GM12878 (cell line): Measurements from ENCODE around the gene BMERB1. TPM values are rescaled to one million over a fixed set of nuclear protein-coding genes. Genes with fewer than 3 reads are reported as not detected.

Source experiments
- ATAC-seq: fragments of 200-7000 bp; cut with Tn5 transposase; 3 replicates; pipeline ENCODE4 v1.9.1; 2020; ENCODE audit warnings: mild to moderate bottlenecking, moderate library complexity
- BruUV-seq: library from RNA; stranded (reverse); fragments of 400-500 nt; replicated peaks from 2 replicates; lab custom pipeline; 2021; lab: Mats Ljungman, UMichigan
- CTCF ChIA-PET: fragments of 300-600 bp; sonication (Branson Sonifier 250); formaldehyde crosslinking; extraction: SDS; loops from one replicate; lab custom pipeline; 2021; ENCODE audit warnings: inconsistent platforms; lab: Yijun Ruan, JAX
- POLR2A ChIA-PET: fragments of 350-600 bp; formaldehyde crosslinking; extraction: SDS; loops from one replicate; lab custom pipeline; 2021; ENCODE audit warnings: inconsistent platforms; lab: Charles Lee
- RAD21 ChIA-PET: fragments of 300-600 bp; sonication (Branson Sonifier 250); formaldehyde crosslinking; loops from one replicate; lab custom pipeline; 2023; ENCODE audit warnings: antibody characterized with exemption; ENCODE audit not compliant: unreplicated experiment; lab: Charles Lee
- SMC1A ChIA-PET: fragments of 300-600 bp; sonication (Branson Sonifier 250); formaldehyde crosslinking; loops from one replicate; lab custom pipeline; 2023; ENCODE audit not compliant: unreplicated experiment, uncharacterized antibody; lab: Charles Lee
- DNase-seq: peaks from one replicate; pipeline ENCODE4 v3.0.0-alpha.2; 2011; ENCODE audit warnings: low read depth, low spot score
- FAIRE-seq: peaks from 3 replicates; lab custom pipeline; 2011; peaks lifted over from hg19 to GRCh38; lab: Jason Lieb, UNC
- H2AFZ ChIP-seq: 2 replicates; pipeline ENCODE4 v1.6.0; 2011; ENCODE audit warnings: low read depth, low read length, control low read depth; ENCODE audit not compliant: control insufficient read depth
- H3K27ac ChIP-seq: 2 replicates; pipeline ENCODE4 v1.5.1; 2011; ENCODE audit warnings: control low read depth; ENCODE audit not compliant: control insufficient read depth, insufficient read depth
- H3K27me3 ChIP-seq, 2 experiments: replicated peaks in 1 of 2; 2 replicates each; pipeline versions ENCODE4 v1.6.0 to v1.6.1; 2011; ENCODE audit warnings: low read length in 1 of 2; ENCODE audit not compliant: control insufficient read depth in 2 of 2, insufficient read depth in 2 of 2
- H3K36me3 ChIP-seq, 2 experiments: 2 replicates each; pipeline ENCODE4 v1.5.1; 2011; ENCODE audit warnings: low read length in 1 of 2; ENCODE audit not compliant: control insufficient read depth in 2 of 2, insufficient read depth in 2 of 2
- H3K4me1 ChIP-seq: 2 replicates; pipeline ENCODE4 v1.6.1; 2011; ENCODE audit warnings: mild to moderate bottlenecking, low read length, moderate library complexity, mixed read lengths; ENCODE audit not compliant: control insufficient read depth, insufficient read depth
- H3K4me2 ChIP-seq: 2 replicates; pipeline ENCODE4 v1.6.0; 2011; ENCODE audit warnings: control low read depth; ENCODE audit not compliant: control insufficient read depth, insufficient read depth
- H3K4me3 ChIP-seq: fragments of 200-600 bp; sonication (generic); 2 replicates; pipeline ENCODE4 v1.5.1; 2016
- H3K79me2 ChIP-seq: 2 replicates; pipeline ENCODE4 v1.6.0; 2011; ENCODE audit warnings: low read length; ENCODE audit not compliant: control insufficient read depth, insufficient read depth
- H3K9ac ChIP-seq: 2 replicates; pipeline ENCODE4 v1.8.0; 2011; ENCODE audit warnings: low read length, control low read depth, mixed read lengths; ENCODE audit not compliant: control insufficient read depth, insufficient read depth
- H3K9me3 ChIP-seq: replicated peaks from 3 replicates; pipeline ENCODE4 v1.5.1; 2011; ENCODE audit warnings: mild to moderate bottlenecking, low read length; ENCODE audit not compliant: control insufficient read depth, insufficient read depth
- H4K20me1 ChIP-seq: 2 replicates; pipeline ENCODE4 v1.6.0; 2011; ENCODE audit not compliant: control insufficient read depth, insufficient read depth
- BACH1 ChIP-seq: fragments of 450-650 bp; IDR thresholded peaks from 2 replicates; pipeline ENCODE4 v1.6.1; 2017; ENCODE audit warnings: mild to moderate bottlenecking, borderline replicate concordance
- BCLAF1 ChIP-seq: fragments of 450-650 bp; IDR thresholded peaks from 2 replicates; pipeline ENCODE4 v1.6.1; 2017; ENCODE audit warnings: antibody characterized with exemption, mild to moderate bottlenecking, moderate library complexity
- ETV6 ChIP-seq, 2 experiments: fragments of 450-650 bp in 1 of 2; IDR thresholded peaks in 1 of 2; conservative IDR thresholded peaks in 1 of 2; 2 replicates each; pipeline ENCODE4 v1.6.1; 2014; ENCODE audit warnings: antibody characterized with exemption in 1 of 2, borderline replicate concordance in 1 of 2, low read depth in 1 of 2, mild to moderate bottlenecking in 1 of 2, moderate library complexity in 1 of 2
- PAX5 ChIP-seq: IDR thresholded peaks from 2 replicates; pipeline ENCODE4 v1.6.1; 2011; ENCODE audit warnings: low read depth, low read length, borderline replicate concordance
- RB1 ChIP-seq: fragments of 450-650 bp; formaldehyde crosslinking; IDR thresholded peaks from 2 replicates; pipeline ENCODE4 v1.6.1; 2017; ENCODE audit warnings: mild to moderate bottlenecking, borderline replicate concordance
- RCOR1 ChIP-seq: conservative IDR thresholded peaks from 2 replicates; pipeline ENCODE4 v1.6.1; 2012; ENCODE audit warnings: low read depth, low read length, improper control_type of control experiment
- SIN3A ChIP-seq: IDR thresholded peaks from 2 replicates; pipeline ENCODE4 v1.6.1; 2012; ENCODE audit warnings: low read depth, low read length, improper control_type of control experiment
- SRF ChIP-seq, 2 experiments: IDR thresholded peaks; 2 replicates each; pipeline ENCODE4 v1.6.1; 2011; ENCODE audit warnings: low read depth in 2 of 2, low read length in 2 of 2, mild to moderate bottlenecking in 1 of 2, moderate library complexity in 1 of 2
- SUPT20H ChIP-seq: IDR thresholded peaks from 2 replicates; pipeline ENCODE4 v1.6.1; 2011; ENCODE audit warnings: low read depth, mild to moderate bottlenecking, low read length, moderate library complexity, borderline replicate concordance; ENCODE audit not compliant: control insufficient read depth
- YY1 ChIP-seq: IDR thresholded peaks from 2 replicates; pipeline ENCODE4 v1.6.1; 2011; ENCODE audit warnings: low read depth, mild to moderate bottlenecking, low read length
- WGBS: methylation state at CpG from one replicate; pipeline ENCODE4 v1.1.6; 2016; ENCODE audit warnings: low lambda C conversion rate; ENCODE audit not compliant: insufficient replicate concordance, insufficient coverage; ENCODE audit errors: missing lambda C conversion rate; 5-methylcytosine and 5-hydroxymethylcytosine counted together
- in situ Hi-C: fragments of 300-500 bp; cut with MboI; formaldehyde crosslinking; loops from 9 replicates; pipeline ENCODE4 v1.14.3; 2018; ENCODE audit warnings: mixed read lengths
- intact Hi-C: fragments of 100-400 bp; cut with micrococcal nuclease; formaldehyde crosslinking; loops from one replicate; pipeline ENCODE4 v1.14.2; 2022; ENCODE audit not compliant: unreplicated experiment
- polyA plus RNA-seq, 11 experiments: library from polyadenylated mRNA; depleted of rRNA in 4 of 11; unstranded in 6 of 11; stranded (reverse) in 5 of 11; fragments of >200 nt; fragmentation: Nextera tagmentation in 4 of 11; fragmentation: Illumina TruSeq in 1 of 11; extraction: Ambion mirVana in 4 of 11; extraction: Trizol in 1 of 11; gene quantifications; 1 replicate in 1 of 11; 2 replicates in 10 of 11; pipeline versions ENCODE4 v1.2.1 to v1.2.3, GENCODE V29; 2011 to 2016; ENCODE audit warnings: inconsistent platforms in 2 of 11, missing spikeins in 2 of 11, low read depth in 1 of 11
- total RNA-seq, 4 experiments: library from RNA; depleted of rRNA in 3 of 4; stranded (reverse); fragments of >200 nt in 3 of 4; fragmentation: Illumina TruSeq in 1 of 4; extraction: Trizol in 1 of 4; gene quantifications; 2 replicates each; pipeline versions ENCODE4 v1.2.1 to v1.2.3, GENCODE V29; 2013 to 2021
- TF ChIP-seq, protein P1 (sequence below): fragments of 450-650 bp; IDR thresholded peaks from 2 replicates; pipeline ENCODE4 v1.6.1; 2018; ENCODE audit warnings: borderline replicate concordance, mild to moderate bottlenecking; ENCODE audit not compliant: partially characterized antibody

BMERB1 gene
- total and polyA plus RNA-seq, 10 of the 15 experiments (the other 5 are each of a cell fraction or from before 2014, with no cell fraction given): 0.05 to 0.68 (median 0.34) TPM

DNA sequence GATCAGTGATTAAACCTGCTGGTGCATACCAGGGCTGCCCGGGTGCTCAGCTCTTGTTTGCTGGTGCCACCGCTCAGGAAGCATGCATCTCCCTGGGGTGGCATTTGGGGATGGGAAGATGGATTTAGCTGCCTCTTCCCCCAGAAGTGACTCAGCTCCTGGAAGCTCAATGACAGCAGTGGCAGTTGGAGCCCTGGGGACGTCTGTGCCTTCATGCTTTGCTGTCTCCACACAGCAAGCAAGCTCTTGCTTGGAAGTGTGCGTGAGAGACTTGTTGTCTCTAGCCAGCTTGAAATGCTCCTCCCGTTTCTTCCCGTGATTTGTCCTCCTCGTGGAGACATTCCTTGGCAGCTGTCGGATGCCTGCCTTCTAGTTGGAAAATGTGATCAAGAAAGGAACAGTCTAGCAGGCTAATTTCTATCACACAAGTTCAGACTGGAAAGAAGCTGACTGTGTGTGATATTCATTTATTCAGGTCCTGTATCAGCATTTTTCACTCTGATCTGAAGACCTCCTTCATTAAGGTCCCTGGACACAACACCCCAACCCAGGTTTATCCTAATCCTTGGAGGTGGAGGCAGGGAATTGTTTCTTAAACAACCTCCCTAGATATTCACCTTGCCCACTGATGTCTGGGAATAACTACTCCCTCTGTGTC lies 73.0 kb downstream of the BMERB1 start (continued):
- TF ChIP-seq BCLAF1: no peak
- TF ChIP-seq YY1: no peak
- TF ChIP-seq SIN3A: no peak
- TF ChIP-seq BACH1: no peak
- TF ChIP-seq RCOR1: no peak
- no peak for TF ChIP-seq PAX5
- TF ChIP-seq SUPT20H: no peak
- TF ChIP-seq, all 136 proteins: peak for 0

GRCh38 chr16:15507959-15508627 lies 73.7 kb downstream of the BMERB1 start:
- no peak for FAIRE-seq
- 29% methylated on average over 8 of the region's 8 CpGs for WGBS
- POLR2A ChIA-PET: no interaction called here
- TF ChIP-seq SRF (IDR thresholded peaks at IDR 0.05; ENCODE audit: low read depth in 2 of 2, low read length in 2 of 2): no peak
- no peak for TF ChIP-seq ETV6 (conservative IDR thresholded peaks at IDR 0.05 in 1 of 2, IDR thresholded peaks at IDR 0.05 in 1 of 2; ENCODE audit: borderline replicate concordance in 1 of 2, low read depth in 1 of 2)
- no peak for TF ChIP-seq BCLAF1
- TF ChIP-seq RB1: no peak
- TF ChIP-seq, protein P1, sequence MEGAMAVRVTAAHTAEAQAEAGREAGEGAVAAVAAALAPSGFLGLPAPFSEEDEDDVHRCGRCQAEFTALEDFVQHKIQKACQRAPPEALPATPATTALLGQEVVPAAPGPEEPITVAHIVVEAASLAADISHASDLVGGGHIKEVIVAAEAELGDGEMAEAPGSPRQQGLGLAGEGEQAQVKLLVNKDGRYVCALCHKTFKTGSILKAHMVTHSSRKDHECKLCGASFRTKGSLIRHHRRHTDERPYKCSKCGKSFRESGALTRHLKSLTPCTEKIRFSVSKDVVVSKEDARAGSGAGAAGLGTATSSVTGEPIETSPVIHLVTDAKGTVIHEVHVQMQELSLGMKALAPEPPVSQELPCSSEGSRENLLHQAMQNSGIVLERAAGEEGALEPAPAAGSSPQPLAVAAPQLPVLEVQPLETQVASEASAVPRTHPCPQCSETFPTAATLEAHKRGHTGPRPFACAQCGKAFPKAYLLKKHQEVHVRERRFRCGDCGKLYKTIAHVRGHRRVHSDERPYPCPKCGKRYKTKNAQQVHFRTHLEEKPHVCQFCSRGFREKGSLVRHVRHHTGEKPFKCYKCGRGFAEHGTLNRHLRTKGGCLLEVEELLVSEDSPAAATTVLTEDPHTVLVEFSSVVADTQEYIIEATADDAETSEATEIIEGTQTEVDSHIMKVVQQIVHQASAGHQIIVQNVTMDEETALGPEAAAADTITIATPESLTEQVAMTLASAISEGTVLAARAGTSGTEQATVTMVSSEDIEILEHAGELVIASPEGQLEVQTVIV: no peak

More at GRCh38 chr16:15507959-15508627, 73.7 kb downstream of the BMERB1 start:
- in situ Hi-C loops (no loop called here), intact Hi-C loops (no loop called here)
- Histone ChIP-seq H3K27me3 (peaks cover 0 to 3% of the 10 kb centered on the region in 2 experiments; a peak in 2 of 4 replicates), H3K79me2 (no peaks in the 10 kb centered on the region), H2AFZ (no peak overlapping the region), H3K36me3 (no peaks in the 10 kb centered on the region), H3K4me3 (no peak overlapping the region), H3K4me1 (no peaks in the 10 kb centered on the region), H3K9me3 (no peaks in the 10 kb centered on the region), H3K4me2 (no peak overlapping the region), H4K20me1 (no peaks in the 10 kb centered on the region), H3K9ac (no peak overlapping the region), H3K27ac (no peak overlapping the region)
- ChIA-PET SMC1A (interaction anchor here (0.6 to 1.1 kb wide), 2 partner anchors 42 to 244 kb away, joined by 3 read pairs; no protein-coding TSS in a partner anchor), CTCF (no interaction called here), RAD21 (no interaction called here)
- BruUV-seq: no TSS peak
- ATAC-seq (no peak), DNase-seq (no peak)
